GM21515 (cell line): ENCODE measurements around the gene HYLS1.
"Not testable (repeated sequence)": the region's sequence is repeated elsewhere in the genome, so short reads cannot be mapped to it uniquely, and the experiment has no call there.

Experiments used
- ATAC-seq: cut with Tn5 transposase; IDR thresholded peaks from one replicate; pipeline ENCODE4 v1.9.1; 2021; ENCODE audit not compliant: unreplicated experiment

HYLS1 gene

GRCh38 chr11:125902927-125903710 lies 15.7 kb downstream of the HYLS1 start, which contains the start of gene PUS3:
TSS of gene PUS3 (minus strand) at chr11:125903206. CDS start at chr11:125896284, 6,922 bp downstream.
- ATAC-seq, result peak; percentile 97

GRCh38 chr11:125903711-125904659 lies 16.5 kb downstream of the HYLS1 start, which contains the start of gene DDX25:
TSS of gene DDX25 (plus strand) at chr11:125904508. CDS start at chr11:125904518, 10 bp downstream.
- no peak for ATAC-seq

GRCh38 chr11:125904678-125905077 lies 17.2 kb downstream of the HYLS1 start:
- no peak for ATAC-seq

- no peak for ATAC-seq
These were observed 22.9 kb downstream of the HYLS1 start for GRCh38 chr11:125910226-125910849.

- ATAC-seq, result not testable (repeated sequence)
These were observed 27.1 kb downstream of the HYLS1 start for GRCh38 chr11:125914601-125915000.

- no peak for ATAC-seq
These were observed 29.3 kb downstream of the HYLS1 start for GRCh38 chr11:125916683-125917347.

- no peak for ATAC-seq
These were observed 30.8 kb downstream of the HYLS1 start for GRCh38 chr11:125918140-125918840.

- no peak for ATAC-seq
These were observed 33.6 kb downstream of the HYLS1 start for GRCh38 chr11:125921042-125921441.

GRCh38 chr11:125922156-125922555 lies 34.7 kb downstream of the HYLS1 start:
- ATAC-seq, result no peak

- no peak for ATAC-seq
These were observed 35.6 kb downstream of the HYLS1 start for GRCh38 chr11:125923012-125923579.

- ATAC-seq, result no peak
These were observed 36.2 kb downstream of the HYLS1 start for GRCh38 chr11:125923633-125924032.

- no peak for ATAC-seq
These were observed 37.0 kb downstream of the HYLS1 start for GRCh38 chr11:125924384-125925007.

- no peak for ATAC-seq
These were observed 37.8 kb downstream of the HYLS1 start for GRCh38 chr11:125925247-125925740.

- no peak for ATAC-seq
These were observed 38.3 kb downstream of the HYLS1 start for GRCh38 chr11:125925804-125926203.

GRCh38 chr11:125926682-125927081 lies 39.2 kb downstream of the HYLS1 start:
- ATAC-seq, result no peak

GRCh38 chr11:125929445-125930075 lies 42.1 kb downstream of the HYLS1 start:
- no peak for ATAC-seq

- ATAC-seq, result no peak
These were observed 42.6 kb downstream of the HYLS1 start for GRCh38 chr11:125930076-125930450.

GRCh38 chr11:125931116-125931515 lies 43.6 kb downstream of the HYLS1 start:
- no peak for ATAC-seq

GRCh38 chr11:125931668-125932067 lies 44.2 kb downstream of the HYLS1 start:
- ATAC-seq, result no peak
